ENCODE results near the gene NPHP4.

Gene NPHP4

DNA sequence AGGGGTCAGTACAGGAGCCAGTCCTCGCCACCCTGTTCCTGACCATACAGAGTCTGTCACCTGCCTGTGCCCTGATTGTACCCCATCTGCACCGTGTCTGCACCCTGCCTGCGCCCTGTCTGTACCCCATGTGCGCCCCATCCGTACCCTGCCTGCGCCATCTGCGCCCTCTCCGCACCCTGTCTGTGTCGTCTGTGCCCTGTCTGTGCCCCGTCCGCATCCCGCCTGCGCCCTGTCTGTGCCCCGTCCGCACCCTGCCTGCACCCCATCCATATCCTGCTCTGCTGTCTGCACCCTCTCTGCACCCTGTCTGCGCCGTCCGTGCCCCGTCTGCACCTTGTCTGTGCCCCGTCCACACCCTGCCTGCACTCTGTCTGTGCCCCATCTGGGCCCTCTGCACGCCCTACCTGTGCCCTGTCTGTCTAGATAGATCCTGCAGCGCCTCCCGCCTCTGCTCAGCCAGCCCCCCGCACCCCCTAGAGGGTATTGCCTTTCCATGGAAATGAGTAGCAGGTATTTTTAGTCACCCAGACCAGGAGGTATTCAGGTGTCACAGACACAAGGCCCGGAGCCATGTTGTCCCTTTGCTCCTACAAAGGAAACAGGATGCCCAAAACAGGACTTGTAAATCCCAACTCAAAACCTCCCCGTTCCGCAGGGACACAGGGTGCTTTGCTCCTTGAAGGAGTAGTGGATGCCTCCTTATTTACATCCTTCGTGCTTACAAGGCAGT lies 7.7 kb upstream of the NPHP4 start:
- no peaks in the 10 kb centered on the region for H3K9me2 ChIP-seq (ENCODE audit: low read depth, low read length)
- no peak overlapping the region for H2AFZ ChIP-seq (ENCODE audit: low read length)
- H3K27ac ChIP-seq (ENCODE audit: low read depth, low read length, poor library complexity, severe bottlenecking), result no peak overlapping the region
- peaks cover 7% of the 10 kb centered on the region for H3K4me1 ChIP-seq (ENCODE audit: insufficient read depth, low read length, severe bottlenecking)
- no peaks in the 10 kb centered on the region for H3K27me3 ChIP-seq (ENCODE audit: insufficient read depth, low read length)
- H3K9ac ChIP-seq (ENCODE audit: low read length), result no peak overlapping the region
- H3K9me3 ChIP-seq (ENCODE audit: low read length), result no peaks in the 10 kb centered on the region
- H3K4me2 ChIP-seq (ENCODE audit: low read length), result no peak overlapping the region
- H3F3A ChIP-seq (ENCODE audit: insufficient read depth, low read length), result no peaks in the 10 kb centered on the region
- no peak overlapping the region for H3K4me3 ChIP-seq (ENCODE audit: low read depth, low read length, poor library complexity, severe bottlenecking)
- no peaks in the 10 kb centered on the region for H3K79me2 ChIP-seq (ENCODE audit: insufficient read depth, low read length)
- 0 out of 2 replicates have a peak, but pooled peaks cover 5% of the 10 kb centered on the region for H3K36me3 ChIP-seq (ENCODE audit: insufficient read depth, low read length)
- H4K20me1 ChIP-seq (ENCODE audit: insufficient read depth, low read length), result no peaks in the 10 kb centered on the region
- no peak for TF ChIP-seq EZH2 (IDR thresholded peaks at IDR 0.05; ENCODE audit: borderline replicate concordance, low read length)
- no peak for TF ChIP-seq CTCF (IDR thresholded peaks at IDR 0.05; ENCODE audit: low read length)

- Histone ChIP-seq H3K4me2 (ENCODE audit: low read length) (no peak overlapping the region), H3K9me2 (ENCODE audit: low read depth, low read length) (no peaks in the 10 kb centered on the region), H3K79me2 (ENCODE audit: insufficient read depth, low read length) (no peaks in the 10 kb centered on the region), H3K9me3 (ENCODE audit: low read length) (no peaks in the 10 kb centered on the region), H2AFZ (ENCODE audit: low read length) (no peak overlapping the region), H4K20me1 (ENCODE audit: insufficient read depth, low read length) (no peaks in the 10 kb centered on the region), H3F3A (ENCODE audit: insufficient read depth, low read length) (no peaks in the 10 kb centered on the region), H3K4me3 (ENCODE audit: low read depth, low read length, poor library complexity, severe bottlenecking) (no peak overlapping the region), H3K36me3 (ENCODE audit: insufficient read depth, low read length) (0 out of 2 replicates have a peak, but pooled peaks cover 5% of the 10 kb centered on the region), H3K9ac (ENCODE audit: low read length) (no peak overlapping the region), H3K4me1 (ENCODE audit: insufficient read depth, low read length, severe bottlenecking) (peaks cover 17% of the 10 kb centered on the region), H3K27ac (ENCODE audit: low read depth, low read length, poor library complexity, severe bottlenecking) (no peak overlapping the region), H3K27me3 (ENCODE audit: insufficient read depth, low read length) (no peaks in the 10 kb centered on the region)
- TF ChIP-seq CTCF (IDR thresholded peaks at IDR 0.05; ENCODE audit: low read length) (no peak), EZH2 (IDR thresholded peaks at IDR 0.05; ENCODE audit: borderline replicate concordance, low read length) (no peak)
Measured at GRCh38 chr1:5998906-5999301, 6.7 kb upstream of the NPHP4 start.

GRCh38 chr1:5998051-5998905 lies 6.1 kb upstream of the NPHP4 start:
- Histone ChIP-seq H3K9ac (ENCODE audit: low read length) (no peak overlapping the region), H3K4me3 (ENCODE audit: low read depth, low read length, poor library complexity, severe bottlenecking) (no peak overlapping the region), H2AFZ (ENCODE audit: low read length) (no peak overlapping the region), H3K4me1 (ENCODE audit: insufficient read depth, low read length, severe bottlenecking) (peaks cover 23% of the 10 kb centered on the region), H3K36me3 (ENCODE audit: insufficient read depth, low read length) (no peaks in the 10 kb centered on the region), H3K4me2 (ENCODE audit: low read length) (no peak overlapping the region), H4K20me1 (ENCODE audit: insufficient read depth, low read length) (no peaks in the 10 kb centered on the region), H3F3A (ENCODE audit: insufficient read depth, low read length) (no peaks in the 10 kb centered on the region), H3K27me3 (ENCODE audit: insufficient read depth, low read length) (no peaks in the 10 kb centered on the region), H3K79me2 (ENCODE audit: insufficient read depth, low read length) (no peaks in the 10 kb centered on the region), H3K27ac (ENCODE audit: low read depth, low read length, poor library complexity, severe bottlenecking) (no peak overlapping the region), H3K9me3 (ENCODE audit: low read length) (no peaks in the 10 kb centered on the region), H3K9me2 (ENCODE audit: low read depth, low read length) (no peaks in the 10 kb centered on the region)
- TF ChIP-seq EZH2 (IDR thresholded peaks at IDR 0.05; ENCODE audit: borderline replicate concordance, low read length) (no peak), CTCF (IDR thresholded peaks at IDR 0.05; ENCODE audit: low read length) (no peak)

Measured in OCI-LY1 (cell line).